HG03457 (cell line): ENCODE measurements around the gene STIMATE.

Experiments used
- ATAC-seq: cut with Tn5 transposase; IDR thresholded peaks from one replicate; pipeline ENCODE4 v1.9.1; 2021; ENCODE audit warnings: moderate number of reproducible peaks; ENCODE audit not compliant: unreplicated experiment

Gene STIMATE

GRCh38 chr3:52871761-52872160 is 25.6 kb downstream of the STIMATE start:
- ATAC-seq: no peak

DNA sequence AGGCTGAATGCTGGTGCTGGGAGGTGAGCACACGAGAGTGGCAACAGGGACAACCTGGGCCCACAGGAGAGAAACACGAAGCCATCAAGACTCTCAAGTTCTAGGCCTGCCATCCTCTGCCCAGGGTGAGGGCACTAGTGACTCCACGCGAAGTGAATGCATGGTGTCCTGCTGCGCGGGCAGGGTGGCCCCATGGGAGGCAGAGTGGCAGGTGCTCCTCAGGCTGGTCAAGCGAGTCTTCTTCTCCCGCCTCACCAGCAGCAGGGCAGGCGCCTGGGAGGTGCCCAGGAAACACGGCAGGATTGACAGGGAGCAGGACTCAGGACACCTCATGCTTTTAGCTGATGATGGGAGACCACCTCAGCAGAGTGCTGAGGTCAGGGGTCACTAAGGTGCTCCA is 26.9 kb downstream of the STIMATE start:
- no peak for ATAC-seq

- no peak for ATAC-seq
Observed at GRCh38 chr3:52866427-52866826, 30.9 kb downstream of the STIMATE start.

DNA sequence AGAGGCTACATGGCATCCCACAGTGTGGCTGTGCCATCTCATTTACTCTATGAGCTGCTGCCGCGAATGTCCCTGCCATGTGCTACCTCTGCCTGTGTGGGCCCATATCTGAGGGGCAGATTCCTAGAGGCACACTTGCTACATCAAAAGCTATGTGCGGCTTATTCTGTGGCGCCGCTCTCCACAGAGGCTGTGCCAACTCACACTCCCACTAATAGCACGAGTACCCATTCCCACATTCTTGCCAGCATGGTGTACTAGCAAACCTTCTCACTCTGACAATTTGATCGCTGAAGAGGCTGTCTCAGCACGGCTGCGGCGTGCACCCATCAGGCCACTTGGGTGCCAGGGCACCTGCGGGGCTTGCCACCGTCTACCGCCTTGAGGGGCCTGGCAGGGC is 31.4 kb downstream of the STIMATE start:
- no peak for ATAC-seq

DNA sequence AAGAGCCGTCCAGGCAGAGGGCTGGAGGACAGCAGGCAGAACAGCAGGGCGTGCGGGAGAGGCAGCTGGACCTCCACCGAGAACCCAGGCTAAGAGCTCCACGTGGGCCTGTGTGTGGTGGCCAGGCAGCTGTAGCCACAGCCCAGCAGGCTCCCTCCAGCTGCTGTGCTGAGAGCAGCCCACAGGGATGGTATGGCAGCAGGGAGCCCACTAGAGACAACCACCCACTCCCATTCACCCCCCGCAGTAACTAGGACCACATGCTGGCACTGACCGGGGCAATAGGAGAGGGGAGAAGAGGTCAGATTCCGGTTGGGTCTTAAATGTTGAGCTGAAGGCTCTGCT is 37.0 kb downstream of the STIMATE start:
- no peak for ATAC-seq

DNA sequence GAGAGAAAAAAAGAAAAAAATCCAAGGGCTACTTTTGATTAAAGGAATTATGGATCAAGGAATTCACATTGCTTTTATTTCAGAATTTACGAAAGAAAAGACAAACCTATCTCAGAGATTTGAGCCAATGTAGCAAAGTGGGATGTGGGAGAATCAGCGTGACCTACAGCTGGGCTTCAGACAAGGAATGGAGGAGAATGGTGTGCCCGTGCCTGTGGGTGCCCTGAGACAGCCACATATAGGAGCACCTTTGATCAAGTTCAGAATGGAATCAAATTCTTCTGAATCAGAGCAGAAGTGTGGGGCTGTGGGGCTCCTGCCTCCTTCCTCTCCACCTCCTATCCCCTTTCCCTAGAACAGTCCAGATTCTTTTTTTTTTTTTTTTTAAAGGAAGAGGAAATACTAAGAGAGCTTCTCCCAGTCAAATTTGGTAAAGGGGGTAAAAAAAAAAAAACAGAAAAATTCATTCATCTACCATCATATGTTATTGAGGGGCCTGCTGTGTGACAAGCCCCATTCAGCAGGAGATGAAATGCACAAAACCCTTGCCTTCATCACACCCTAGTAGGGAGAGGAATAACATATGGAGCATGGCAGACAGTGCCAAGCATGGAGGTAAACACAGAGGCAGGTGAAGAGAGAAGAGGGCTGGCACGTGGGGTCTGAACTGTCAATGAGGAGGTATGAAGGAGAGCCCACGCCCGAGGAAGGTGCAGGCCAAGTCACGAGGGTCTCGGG is 37.5 kb downstream of the STIMATE start:
- ATAC-seq: no peak

GRCh38 chr3:52857864-52858263 is 39.5 kb downstream of the STIMATE start:
- ATAC-seq: no peak

DNA sequence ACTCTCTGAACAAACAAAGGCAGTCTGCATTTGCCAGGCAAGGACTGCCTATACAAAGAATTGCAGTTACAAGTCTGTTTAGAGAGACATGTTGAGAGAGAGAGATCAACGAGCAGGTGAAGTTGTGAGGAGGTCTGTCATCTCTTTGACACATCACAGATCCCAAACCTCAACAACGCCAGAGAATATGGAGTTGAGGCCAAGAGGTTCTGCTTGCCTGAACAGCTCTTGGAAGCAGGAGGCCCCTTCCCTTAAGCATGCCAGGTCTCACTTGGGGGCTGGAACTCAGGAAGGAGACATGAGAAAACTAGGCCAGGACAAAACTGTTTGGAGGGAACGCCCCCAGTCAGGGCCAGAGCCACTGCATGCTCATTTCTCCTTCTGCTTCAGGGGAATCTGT is 40.2 kb downstream of the STIMATE start:
- ATAC-seq: no peak

- no peak for ATAC-seq
Observed at GRCh38 chr3:52856666-52857065, 40.7 kb downstream of the STIMATE start.

DNA sequence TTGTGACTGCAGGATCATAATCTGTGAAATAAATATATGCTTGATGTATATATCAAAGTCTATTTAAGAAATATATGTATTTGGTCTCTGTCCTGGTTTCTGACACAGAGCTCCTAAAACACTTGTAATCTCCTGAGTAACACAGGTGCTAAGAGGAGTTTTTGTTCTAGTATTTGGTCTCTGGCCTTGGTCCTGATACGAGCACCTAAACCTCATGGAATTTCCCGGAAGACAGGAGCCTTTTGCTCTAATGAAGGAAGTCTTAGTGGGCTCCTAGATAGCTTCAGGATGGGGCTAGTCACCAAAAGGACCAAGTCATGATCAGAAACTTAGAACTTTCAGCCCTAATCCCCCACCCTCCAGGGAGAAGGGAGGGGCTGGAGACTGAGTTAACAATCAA is 43.3 kb downstream of the STIMATE start:
- ATAC-seq: no peak

DNA sequence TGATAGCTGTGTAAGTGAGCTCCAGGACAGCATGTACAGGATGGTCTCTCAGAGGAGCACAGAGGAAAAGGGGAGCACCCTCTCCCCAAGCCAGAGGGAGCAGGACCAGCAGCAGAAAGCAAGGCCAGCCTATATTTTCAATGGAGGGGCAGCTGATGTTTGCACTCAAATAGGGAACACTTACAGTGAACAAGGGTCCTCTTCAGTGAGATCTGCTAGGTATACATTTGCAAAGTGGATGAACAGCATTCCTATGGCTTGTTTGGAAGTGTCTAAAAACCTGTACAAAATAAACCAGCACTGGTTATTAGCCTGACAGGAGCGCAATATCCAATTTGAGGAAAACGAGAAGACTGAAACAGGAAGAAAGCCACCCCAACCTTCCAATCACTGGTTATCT is 44.9 kb downstream of the STIMATE start:
- no peak for ATAC-seq

DNA sequence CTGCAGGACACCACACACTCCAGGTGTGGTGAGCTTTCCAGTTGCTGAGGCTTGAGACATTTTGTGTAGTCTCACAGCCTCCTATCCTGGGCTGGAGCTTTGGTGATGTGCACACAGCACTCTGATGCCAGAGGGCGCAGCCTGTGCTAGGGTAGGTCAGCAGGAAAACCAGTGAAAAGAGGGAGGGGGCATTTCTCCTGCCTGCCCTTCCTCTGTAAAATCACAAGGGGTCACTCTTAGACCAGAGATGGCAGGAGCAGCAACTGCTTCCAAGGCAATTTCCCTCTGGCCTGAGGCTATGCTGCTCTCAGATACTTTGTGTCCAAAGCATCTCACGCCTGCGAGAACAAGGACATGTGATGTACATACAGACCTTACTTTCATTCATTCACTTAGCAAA is 46.0 kb downstream of the STIMATE start:
- no peak for ATAC-seq

GRCh38 chr3:52849656-52850055 is 47.7 kb downstream of the STIMATE start:
- no peak for ATAC-seq

DNA sequence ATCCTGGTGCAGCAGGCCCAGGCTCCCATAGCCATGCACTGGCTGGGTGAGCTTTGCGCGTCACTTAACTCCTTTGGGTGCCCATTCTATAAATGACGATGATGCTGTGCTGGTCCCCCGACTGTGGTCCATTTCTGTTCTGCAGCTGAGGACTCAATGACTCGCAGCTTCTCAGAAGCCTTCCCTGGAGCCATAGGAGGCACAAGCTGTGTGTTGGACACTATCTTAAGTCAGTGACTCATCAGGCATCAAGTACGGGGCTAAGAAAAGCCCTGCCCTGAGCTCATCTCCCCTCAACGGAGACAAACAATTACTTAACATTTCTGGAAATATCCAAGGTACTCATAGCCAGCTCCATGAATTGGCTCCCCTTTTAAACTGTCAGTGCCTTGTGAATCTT is 48.7 kb downstream of the STIMATE start:
- ATAC-seq: no peak

DNA sequence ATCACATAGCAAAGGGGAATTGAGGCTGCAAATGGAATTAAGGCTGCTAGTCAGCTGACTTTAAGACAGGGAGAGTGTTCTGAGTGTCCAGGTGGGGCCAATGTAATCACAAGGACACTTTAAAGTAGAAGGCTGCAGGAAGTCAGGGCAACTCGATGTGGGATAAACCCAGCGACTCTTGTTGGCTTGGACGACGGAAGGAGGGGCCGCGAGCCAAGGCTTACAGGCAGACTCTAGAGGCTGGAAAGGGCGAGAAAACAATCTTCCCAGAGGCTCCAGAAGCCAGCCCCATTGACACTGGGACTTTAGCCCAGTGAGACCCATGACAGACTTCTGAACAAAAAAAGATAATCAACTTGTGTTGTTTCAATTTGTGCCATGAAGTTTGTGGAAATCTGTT is 49.6 kb downstream of the STIMATE start:
- no peak for ATAC-seq

DNA sequence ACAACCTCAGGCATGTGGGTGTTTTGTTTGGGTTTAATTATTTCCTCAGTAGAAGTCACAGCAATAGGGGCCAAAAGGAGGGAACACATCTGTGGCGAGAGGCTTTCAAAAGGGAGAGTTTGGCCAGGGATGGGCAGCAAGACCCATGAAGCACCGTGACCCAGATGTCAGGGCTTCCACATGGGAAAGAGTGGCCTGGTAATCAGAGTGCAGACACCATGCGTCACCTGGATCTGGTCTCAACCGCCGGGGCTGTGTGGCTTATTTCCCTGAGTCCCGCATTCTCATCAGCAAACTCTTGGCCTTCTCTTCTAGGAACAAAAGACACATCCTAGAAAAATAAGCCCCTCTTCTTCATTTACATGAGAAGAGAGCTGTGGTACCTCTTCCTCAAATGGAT is 50.1 kb downstream of the STIMATE start:
- no peak for ATAC-seq

GRCh38 chr3:52846432-52846965 is 50.8 kb downstream of the STIMATE start:
- no peak for ATAC-seq

DNA sequence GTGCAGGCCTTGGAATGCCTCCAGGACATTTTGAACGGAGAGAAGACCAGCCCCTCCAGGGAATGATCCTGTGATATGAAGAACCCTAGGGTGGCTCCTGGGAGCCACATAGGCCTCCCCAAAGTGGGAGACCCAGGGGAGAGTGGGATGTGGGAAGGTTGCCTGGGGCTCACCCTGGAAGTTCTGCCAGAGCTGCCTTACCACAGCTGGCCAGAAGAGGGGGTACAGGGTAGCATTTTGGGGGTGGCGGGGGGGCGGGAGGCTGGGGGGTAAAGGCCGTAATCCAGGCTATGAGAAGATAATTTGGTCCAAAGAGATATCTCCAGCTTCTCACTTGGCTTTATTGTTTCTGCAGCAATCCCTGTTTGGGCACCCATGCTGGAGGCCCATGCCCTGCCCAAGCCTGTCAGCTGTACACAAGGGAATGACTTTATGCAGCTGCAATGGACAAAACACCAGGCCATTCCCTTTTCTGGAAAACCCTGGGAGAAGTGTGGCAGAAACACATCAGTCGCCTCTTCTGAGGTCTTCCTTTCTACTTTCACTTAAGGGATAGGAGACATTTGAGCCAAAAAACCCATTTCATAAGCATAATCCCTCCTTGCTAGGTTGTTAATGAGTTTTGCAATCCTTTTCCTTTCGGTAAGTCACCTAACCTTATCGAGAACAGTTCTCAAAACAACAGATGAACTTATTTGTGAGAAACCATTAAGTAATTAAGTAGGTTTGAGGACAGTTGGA is 51.5 kb downstream of the STIMATE start:
- ATAC-seq: no peak

DNA sequence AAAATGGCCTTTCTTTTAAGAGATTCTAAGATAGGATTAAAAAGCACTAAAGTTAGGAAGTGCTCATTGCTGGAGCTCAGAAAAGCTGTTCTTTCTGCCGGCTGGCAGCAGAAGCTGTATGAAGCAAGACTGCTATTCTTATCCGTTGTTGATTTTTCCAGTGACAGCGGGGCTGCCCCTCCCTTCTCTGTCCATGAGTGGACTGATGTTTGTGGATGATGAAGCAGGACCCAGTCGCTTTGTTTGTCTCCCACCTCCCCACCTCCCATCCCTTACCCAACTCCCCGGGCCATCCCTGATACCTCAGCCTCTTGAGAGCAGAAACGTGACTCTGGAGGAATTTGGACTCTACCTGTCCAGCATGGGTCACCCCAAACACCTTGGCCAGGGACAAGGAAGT is 52.2 kb downstream of the STIMATE start:
- ATAC-seq: no peak

DNA sequence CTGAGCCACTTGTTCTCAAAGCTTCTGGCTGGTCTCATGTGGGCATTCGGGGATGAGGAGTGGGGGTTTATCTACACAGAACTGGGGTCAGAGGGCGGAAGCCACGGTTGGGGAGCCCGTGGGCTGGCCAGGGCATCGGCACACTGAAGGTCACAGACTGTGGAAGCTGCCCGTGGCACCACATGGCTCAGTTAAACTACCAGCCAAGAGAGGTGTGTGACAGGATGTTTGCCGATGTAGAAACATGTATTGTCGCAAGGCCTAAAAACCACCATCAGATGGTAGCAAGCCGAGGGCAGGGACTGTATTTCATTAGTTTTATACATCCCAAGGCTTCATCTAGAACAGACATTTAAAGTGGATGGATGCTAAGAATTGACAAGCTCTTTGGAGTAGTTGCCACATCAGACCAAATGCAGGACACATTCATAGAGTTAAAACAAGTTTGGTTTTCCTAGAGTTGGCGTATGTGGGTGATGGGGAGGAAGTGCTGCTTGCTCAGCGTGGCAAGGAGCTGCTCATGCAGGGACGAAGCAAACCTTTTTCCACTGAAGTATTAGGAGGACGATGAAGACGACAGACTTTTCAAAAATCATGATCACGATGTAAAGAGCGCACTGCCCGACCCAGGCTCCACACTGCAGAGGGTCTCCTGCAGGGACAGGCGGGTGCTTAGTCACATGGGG is 52.9 kb downstream of the STIMATE start:
- ATAC-seq: no peak

- ATAC-seq: no peak
Observed at GRCh38 chr3:52843881-52844280, 53.5 kb downstream of the STIMATE start.
